Thymus (tissue), 11 donors: ENCODE measurements around the gene GMIP. TPM values are rescaled to one million over a fixed set of nuclear protein-coding genes. Genes with fewer than 3 reads are reported as not detected.
A peak's percentile ranks its signal among the peaks of the same experiment; 100 is the strongest.
"Not testable (repeated sequence)": the region's sequence is repeated elsewhere in the genome, so short reads cannot be mapped to it uniquely, and the experiment has no call there.

ENCODE experiments used
- DNase-seq, 9 donors: peaks; one replicate each; pipeline ENCODE4 v3.0.0-alpha.2; 2013; ENCODE audit warnings: low spot score in 9 of 9, low read depth in 6 of 9, missing footprints in 1 of 9
- H3K27ac ChIP-seq, 2 donors: one replicate each; pipeline ENCODE4 v1.5.1; 2013; ENCODE audit warnings: control low read depth in 1 of 2, low read depth in 1 of 2, low read length in 1 of 2, mild to moderate bottlenecking in 1 of 2, moderate library complexity in 1 of 2
- H3K27me3 ChIP-seq, 2 donors: one replicate each; pipeline ENCODE4 v1.5.1; 2013; ENCODE audit warnings: low read length in 1 of 2; ENCODE audit not compliant: control insufficient read depth in 2 of 2, insufficient read depth in 1 of 2
- H3K36me3 ChIP-seq, 2 donors: one replicate each; pipeline ENCODE4 v1.5.1; 2013; ENCODE audit warnings: low read length in 1 of 2, mild to moderate bottlenecking in 1 of 2, moderate library complexity in 1 of 2; ENCODE audit not compliant: control insufficient read depth in 2 of 2, insufficient read depth in 2 of 2
- H3K4me1 ChIP-seq, 2 donors: one replicate each; pipeline ENCODE4 v1.5.1; 2013; ENCODE audit warnings: low read length in 2 of 2; ENCODE audit not compliant: control insufficient read depth in 2 of 2, insufficient read depth in 2 of 2
- H3K4me3 ChIP-seq, 2 donors: one replicate each; pipeline ENCODE4 v1.5.1; 2013; ENCODE audit warnings: low read length in 2 of 2, control low read depth in 1 of 2, mild to moderate bottlenecking in 1 of 2
- H3K9me3 ChIP-seq, 2 donors: one replicate each; pipeline ENCODE4 v1.5.1; 2013; ENCODE audit warnings: low read length in 1 of 2, mild to moderate bottlenecking in 1 of 2; ENCODE audit not compliant: control insufficient read depth in 2 of 2, insufficient read depth in 1 of 2
- WGBS: extraction: QIAGEN DNeasy Blood & Tissue Kit; methylation state at CpG from one replicate; pipeline ENCODE4 v1.1.7; 2013; 5-methylcytosine and 5-hydroxymethylcytosine counted together
- polyA plus RNA-seq: library from polyadenylated mRNA; stranded (reverse); fragments of 200-250 nt; gene quantifications from one replicate; pipeline ENCODE4 v1.2.3, GENCODE V29; 2013
- total RNA-seq: library from RNA; stranded (reverse); fragments of 120-200 nt; gene quantifications from one replicate; pipeline ENCODE4 v1.2.4, GENCODE V29; 2013
- donor health status: healthy.

Gene GMIP
- total and polyA plus RNA-seq, 2 donors = 16.6 to 37.3 TPM

DNA sequence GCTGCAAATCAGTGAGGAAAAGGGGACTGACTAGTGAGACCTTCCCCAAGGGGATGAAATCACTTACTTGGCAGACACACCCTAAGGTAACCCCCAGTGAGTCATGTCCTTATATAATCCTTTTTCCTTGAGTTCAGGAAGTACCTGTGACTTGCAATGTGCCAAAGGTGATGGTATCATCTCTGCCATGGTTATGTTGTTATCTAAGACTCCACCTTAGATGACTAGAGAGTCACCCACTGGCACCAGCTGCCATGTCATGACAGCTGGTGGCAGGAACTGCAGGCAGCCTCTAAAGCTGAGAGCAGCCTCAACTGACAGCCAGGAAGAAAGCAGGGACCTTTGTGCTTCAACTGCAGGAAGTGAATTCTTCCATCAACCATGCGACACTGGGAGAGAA is 37.4 kb downstream of the GMIP start:
- H3K27ac ChIP-seq = peak overlapping the region; percentile 91 to 98
- H3K4me1 ChIP-seq = peaks cover 36 to 57% of the 10 kb centered on the region in 2 donors
- H3K4me3 ChIP-seq = peak overlapping the region; percentile 4 to 18
- H3K27me3 ChIP-seq = no peaks in the 10 kb centered on the region
- peaks cover 4 to 6% of the 10 kb centered on the region in 2 donors for H3K36me3 ChIP-seq
- H3K9me3 ChIP-seq = no peaks in the 10 kb centered on the region
- DNase-seq = peak in 7 of 9 donors; percentile 74 to 91 (median 78)
- WGBS = 2% methylated on average over 1 of the region's 1 CpG

DNA sequence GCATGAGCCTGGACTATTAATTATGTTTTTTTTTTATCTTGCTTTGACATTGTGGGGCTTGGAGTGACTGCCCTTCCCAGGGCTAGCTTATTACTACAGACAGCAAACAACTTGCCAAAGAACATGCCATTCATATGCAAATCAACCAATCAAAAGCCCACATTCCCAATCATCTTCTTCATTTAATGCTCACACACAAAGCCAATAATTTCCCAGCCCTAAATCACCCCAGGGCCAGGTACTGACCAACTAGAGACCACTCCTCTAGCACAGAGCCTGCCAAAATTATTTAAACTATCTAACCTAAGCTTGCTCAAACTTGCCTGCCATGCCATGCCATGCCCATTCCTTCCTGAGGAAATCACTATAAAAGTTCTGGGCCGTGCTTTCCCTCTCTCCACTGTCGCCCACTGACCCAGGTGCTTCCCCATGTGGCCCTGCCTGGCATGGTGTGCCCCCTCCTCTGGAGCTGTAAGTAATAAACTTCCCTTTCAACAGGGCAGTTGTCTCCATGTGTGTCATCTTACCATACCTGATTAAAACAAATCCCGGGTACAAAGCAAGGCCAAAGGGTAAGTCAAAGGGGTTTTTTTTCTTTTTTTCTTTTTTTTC is 40.6 kb downstream of the GMIP start:
- Histone ChIP-seq H3K9me3 (no peaks in the 10 kb centered on the region), H3K27me3 (no peaks in the 10 kb centered on the region), H3K36me3 (peaks cover 0 to 11% of the 10 kb centered on the region in 2 donors), H3K4me3 (no peak overlapping the region), H3K27ac (peak overlapping the region; percentile 77 to 90), H3K4me1 (peaks cover 42 to 82% of the 10 kb centered on the region in 2 donors)
- no peak for DNase-seq
- WGBS = 43% methylated on average over 3 of the region's 3 CpGs

DNA sequence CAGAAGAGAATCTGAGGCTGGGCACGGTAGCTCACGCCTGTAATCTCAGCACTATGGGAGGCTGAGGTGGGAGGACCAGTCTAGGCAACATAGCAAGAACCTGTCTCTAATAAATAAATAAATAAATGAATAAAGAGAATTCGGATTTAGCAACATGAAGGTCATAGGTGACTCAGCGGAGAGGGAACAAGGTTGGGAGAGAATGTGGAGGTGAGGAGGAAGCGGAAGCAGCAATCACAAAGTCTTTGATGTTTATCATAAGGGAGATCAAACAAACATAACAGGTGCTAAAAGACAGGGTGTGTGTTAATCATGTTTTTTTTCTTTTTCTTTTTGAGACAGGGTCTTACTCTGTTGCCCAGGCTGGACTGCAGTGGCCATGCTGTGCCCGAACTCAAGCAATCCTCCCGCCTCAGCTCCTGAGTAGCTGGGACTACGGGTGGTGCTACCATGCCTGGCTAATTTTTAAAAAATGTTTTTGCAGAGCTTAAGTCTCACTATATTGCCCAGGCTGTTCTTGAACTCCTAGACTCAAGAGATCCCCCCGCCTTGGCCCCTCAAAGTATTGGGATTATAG is 41.2 kb downstream of the GMIP start:
- H3K27me3 ChIP-seq = no peaks in the 10 kb centered on the region
- peaks cover 44 to 88% of the 10 kb centered on the region in 2 donors for H3K4me1 ChIP-seq
- peak in 7 of 9 donors; percentile 60 to 89 (median 75) for DNase-seq
- H3K9me3 ChIP-seq = no peaks in the 10 kb centered on the region
- H3K36me3 ChIP-seq = peaks cover 0 to 14% of the 10 kb centered on the region in 2 donors
- peak overlapping the region; percentile 73 to 90 for H3K27ac ChIP-seq
- WGBS = 57% methylated on average over 9 of the region's 9 CpGs
- no peak overlapping the region for H3K4me3 ChIP-seq

- no peak overlapping the region for H3K4me3 ChIP-seq
- 39% methylated on average over 1 of the region's 1 CpG for whole genome bisulfite sequencing
- peak in 1 of 9 donors; percentile 47 for DNase-seq
Observed at GRCh38 chr19:19600793-19601330, 42.6 kb downstream of the GMIP start.

GRCh38 chr19:19598728-19599451 is 44.6 kb downstream of the GMIP start:
- H3K4me3 ChIP-seq = not testable (repeated sequence)

More at GRCh38 chr19:19600793-19601330, 42.6 kb downstream of the GMIP start:
- Histone ChIP-seq H3K36me3 (peaks cover 0 to 16% of the 10 kb centered on the region in 2 donors), H3K27ac (peak overlapping the region; percentile 58 to 90), H3K27me3 (no peaks in the 10 kb centered on the region), H3K4me1 (peaks cover 38 to 77% of the 10 kb centered on the region in 2 donors), H3K9me3 (no peaks in the 10 kb centered on the region)

GRCh38 chr19:19597809-19598306 is 45.6 kb downstream of the GMIP start:
- peak overlapping the region; percentile 74 to 91 for H3K27ac ChIP-seq
- H3K4me3 ChIP-seq = no peak overlapping the region
- peak in 1 of 9 donors; percentile 68 for DNase-seq
- H3K4me1 ChIP-seq = peaks cover 26 to 56% of the 10 kb centered on the region in 2 donors
- H3K36me3 ChIP-seq = peaks cover 7 to 21% of the 10 kb centered on the region in 2 donors
- WGBS = 77% methylated on average over 8 of the region's 8 CpGs
- no peaks in the 10 kb centered on the region for H3K9me3 ChIP-seq
- no peaks in the 10 kb centered on the region for H3K27me3 ChIP-seq

More at GRCh38 chr19:19598728-19599451, 44.6 kb downstream of the GMIP start:
- 86% methylated on average over 20 of the region's 20 CpGs for WGBS
- not testable (repeated sequence) for H3K9me3 ChIP-seq, H3K27me3 ChIP-seq
- peaks cover 33 to 66% of the 10 kb centered on the region in 2 donors for H3K4me1 ChIP-seq
- peak in 4 of 9 donors; percentile 65 to 85 (median 72) for DNase-seq
- H3K27ac ChIP-seq = peak overlapping the region; percentile 89 to 91
- H3K36me3 ChIP-seq = peaks cover 0 to 24% of the 10 kb centered on the region in 2 donors

DNA sequence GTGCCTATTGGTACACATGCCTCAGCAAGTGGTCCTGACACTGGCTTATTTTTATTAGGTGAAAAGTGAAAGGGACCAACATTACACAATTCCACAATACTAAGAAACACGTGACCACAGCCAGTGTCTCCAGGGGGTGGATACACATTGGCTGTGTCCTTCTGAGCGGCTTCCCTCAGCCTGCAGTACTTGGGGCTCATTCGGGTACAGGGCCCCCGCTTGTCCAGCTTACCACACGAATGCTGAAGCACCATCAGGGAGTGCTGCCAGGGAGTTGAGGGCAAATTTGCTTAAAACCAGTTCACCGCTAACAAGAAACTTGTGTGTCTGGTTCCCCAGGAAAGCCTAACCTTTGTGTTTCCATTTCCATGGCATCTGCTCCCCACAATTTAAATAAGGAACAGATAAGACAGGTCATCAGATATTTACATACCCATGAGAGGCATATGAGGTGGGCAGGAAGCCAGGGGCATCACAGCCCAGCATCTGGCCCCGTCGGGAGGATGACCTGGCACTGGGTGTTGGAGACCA is 48.2 kb downstream of the GMIP start:
- H3K27ac ChIP-seq = no peak overlapping the region
- DNase-seq = no peak

DNA sequence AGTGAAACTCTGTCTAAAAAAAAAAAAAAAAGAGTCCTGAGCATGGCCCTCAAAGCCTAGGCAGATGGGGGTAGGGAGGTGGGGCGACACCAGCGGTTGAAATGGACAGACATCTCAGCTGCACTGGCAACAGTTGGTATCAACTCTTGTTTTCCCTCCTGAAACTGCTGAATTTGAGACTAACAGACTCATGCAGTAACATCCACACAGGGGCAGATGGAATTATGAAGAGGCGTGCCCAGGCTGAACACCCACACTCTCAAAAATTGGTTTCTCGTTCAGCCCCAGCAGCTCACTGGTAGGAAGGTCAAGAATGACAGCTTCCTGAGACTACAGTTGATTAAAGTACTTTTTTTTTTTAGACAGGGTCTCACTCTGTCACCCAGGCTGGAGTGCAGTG is 49.1 kb downstream of the GMIP start:
- no peak overlapping the region for H3K27ac ChIP-seq

More for the DNA sequence above, 48.2 kb downstream of the GMIP start:
- WGBS = 92% methylated on average over 8 of the region's 8 CpGs
- H3K36me3 ChIP-seq = peaks cover 9 to 32% of the 10 kb centered on the region in 2 donors
- no peak overlapping the region for H3K4me3 ChIP-seq
- H3K4me1 ChIP-seq = peaks cover 4 to 33% of the 10 kb centered on the region in 2 donors
- no peaks in the 10 kb centered on the region for H3K27me3 ChIP-seq
- H3K9me3 ChIP-seq = no peaks in the 10 kb centered on the region

More for the DNA sequence above, 49.1 kb downstream of the GMIP start:
- DNase-seq = no peak
- peaks cover 4 to 25% of the 10 kb centered on the region in 2 donors for H3K4me1 ChIP-seq
- H3K27me3 ChIP-seq = no peaks in the 10 kb centered on the region
- peaks cover 9 to 32% of the 10 kb centered on the region in 2 donors for H3K36me3 ChIP-seq
- no peak overlapping the region for H3K4me3 ChIP-seq
- WGBS = 94% methylated on average over 4 of the region's 4 CpGs
- no peaks in the 10 kb centered on the region for H3K9me3 ChIP-seq
